ENCODE data around the gene SLC16A5.
A peak's percentile ranks its signal among the peaks of the same experiment; 100 is the strongest.

SLC16A5 gene

DNA sequence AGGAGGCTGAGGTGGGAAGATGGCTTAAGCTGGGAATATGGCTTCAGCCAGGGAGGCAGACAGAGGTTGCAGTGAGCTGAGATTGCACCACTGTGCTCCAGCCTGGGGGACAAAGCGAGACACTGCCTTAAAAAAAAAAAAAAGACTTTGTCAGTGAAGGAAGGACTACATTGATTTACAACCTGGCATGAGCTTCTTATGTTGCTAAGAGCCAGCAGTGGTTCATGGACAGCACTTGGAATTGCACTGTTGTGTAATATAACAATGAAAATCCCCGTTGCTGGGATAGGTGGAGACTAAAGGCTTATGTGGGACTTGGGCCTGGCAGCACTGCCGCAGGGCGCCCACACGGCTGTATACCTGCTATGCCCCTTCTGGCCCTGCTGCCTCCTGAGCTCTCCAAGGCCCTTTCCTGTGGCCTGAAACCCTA is 14.1 kb upstream of the SLC16A5 start:
- FAIRE-seq, result no peak
- DNase-seq (ENCODE audit: insufficient read length, low spot score), result no peak

DNA sequence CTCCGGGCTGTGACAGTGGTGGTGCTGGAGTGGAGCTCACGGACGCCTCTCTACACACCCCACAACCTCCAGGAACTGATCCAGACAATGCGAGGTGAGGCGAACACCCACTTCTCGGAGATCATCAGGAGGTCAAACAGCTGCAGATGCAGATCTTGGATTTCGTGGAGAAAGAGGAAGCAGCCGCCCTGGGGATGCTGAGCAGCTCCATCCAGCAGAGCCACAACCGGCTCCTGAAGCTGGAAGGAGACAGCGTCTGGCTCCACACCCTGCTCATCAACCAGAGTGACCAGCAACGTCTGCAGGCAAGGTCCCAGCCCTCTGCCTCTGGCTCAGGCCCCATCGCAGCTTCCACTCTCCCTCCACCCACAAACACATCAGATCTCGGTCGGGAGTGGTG is 13.2 kb upstream of the SLC16A5 start:
- DNase-seq (ENCODE audit: insufficient read length, low spot score) (no peak), FAIRE-seq (no peak)
- TF ChIP-seq POU2F2 (IDR thresholded peaks at IDR 0.05; ENCODE audit: low read depth, low read length), result no peak
- no peak for TF ChIP-seq TAF1 (IDR thresholded peaks at IDR 0.05; ENCODE audit: low read depth, low read length)
- TF ChIP-seq PAX5 (IDR thresholded peaks at IDR 0.05; ENCODE audit: insufficient read depth, low read length, severe bottlenecking), result no peak
- no peak for TF ChIP-seq SPI1 (IDR thresholded peaks at IDR 0.05; ENCODE audit: low read depth, low read length)
- TF ChIP-seq POLR2A (IDR thresholded peaks at IDR 0.05; ENCODE audit: low read depth, low read length), result no peak
- TF ChIP-seq POLR2AphosphoS5 (IDR thresholded peaks at IDR 0.05; ENCODE audit: low read depth, low read length), result no peak

More for the DNA sequence above, 14.1 kb upstream of the SLC16A5 start:
- no peak for TF ChIP-seq SPI1 (IDR thresholded peaks at IDR 0.05; ENCODE audit: low read depth, low read length)
- TF ChIP-seq POU2F2 (IDR thresholded peaks at IDR 0.05; ENCODE audit: low read depth, low read length), result no peak
- no peak for TF ChIP-seq PAX5 (IDR thresholded peaks at IDR 0.05; ENCODE audit: insufficient read depth, low read length, severe bottlenecking)
- no peak for TF ChIP-seq TAF1 (IDR thresholded peaks at IDR 0.05; ENCODE audit: low read depth, low read length)
- no peak for TF ChIP-seq POLR2AphosphoS5 (IDR thresholded peaks at IDR 0.05; ENCODE audit: low read depth, low read length)
- no peak for TF ChIP-seq POLR2A (IDR thresholded peaks at IDR 0.05; ENCODE audit: low read depth, low read length)

DNA sequence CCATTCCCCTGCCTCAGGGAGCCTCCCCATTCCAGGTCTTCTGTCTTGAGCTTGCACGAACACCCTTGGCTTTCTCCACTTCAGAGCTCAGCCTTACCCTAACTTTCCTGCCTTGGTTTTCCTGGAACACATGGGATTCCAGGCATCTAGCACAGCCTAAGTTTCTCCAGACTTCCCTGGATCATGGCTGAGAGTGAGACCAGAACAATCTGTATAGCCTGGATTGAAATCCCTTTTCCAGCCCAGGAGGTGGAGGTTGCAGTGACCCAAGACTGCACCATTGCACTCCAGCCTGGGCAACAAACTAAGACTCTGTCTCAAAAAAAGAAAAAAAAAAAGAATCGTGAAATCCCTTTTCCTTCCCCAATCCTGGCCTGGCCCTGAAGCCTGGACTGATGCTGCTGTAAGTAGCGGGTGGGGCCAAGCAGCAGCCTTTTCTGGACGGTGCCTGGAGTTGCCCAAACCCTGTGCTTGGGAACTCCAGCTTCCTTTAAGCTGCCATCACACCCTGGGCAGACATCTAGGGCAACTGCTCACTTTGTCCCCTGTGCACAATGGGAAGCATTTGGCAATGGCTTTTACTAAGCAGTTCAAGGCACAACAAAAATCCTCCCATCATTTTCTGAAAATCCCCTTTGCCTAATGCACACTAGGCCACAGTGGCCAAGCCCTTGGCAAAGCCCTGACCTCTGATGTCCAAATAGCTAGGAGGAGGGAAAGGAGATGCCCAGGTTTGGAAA is 12.0 kb upstream of the SLC16A5 start:
- TF ChIP-seq PAX5 (IDR thresholded peaks at IDR 0.05; ENCODE audit: insufficient read depth, low read length, severe bottlenecking) (no peak), POU2F2 (IDR thresholded peaks at IDR 0.05; ENCODE audit: low read depth, low read length) (no peak), POLR2AphosphoS5 (IDR thresholded peaks at IDR 0.05; ENCODE audit: low read depth, low read length) (no peak)
- DNase-seq (ENCODE audit: insufficient read length, low spot score) (no peak), FAIRE-seq (no peak)

DNA sequence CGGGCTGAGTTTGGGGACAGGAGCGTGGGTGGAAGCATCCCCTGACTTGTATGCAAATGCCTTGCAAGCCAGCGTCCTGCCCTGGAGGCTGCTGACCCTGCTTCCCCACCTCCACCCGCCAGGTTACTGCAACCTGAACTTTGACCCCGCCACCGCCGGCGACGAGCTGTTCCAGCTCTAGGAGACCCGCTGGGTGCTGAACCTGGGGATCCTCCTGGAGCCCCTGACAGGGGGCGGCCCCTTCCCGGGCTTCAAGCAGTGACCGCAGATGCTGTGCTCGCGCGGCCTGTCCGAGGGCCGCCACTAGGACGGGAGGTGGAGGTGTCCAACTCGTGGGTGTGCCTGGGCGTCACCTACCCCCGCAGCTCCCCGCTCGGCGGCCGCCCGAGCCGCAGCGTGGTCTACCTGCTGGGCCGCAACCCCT is 10.7 kb upstream of the SLC16A5 start:
- peak; percentile 28 for FAIRE-seq
- no peak for DNase-seq (ENCODE audit: insufficient read length, low spot score)
- TF ChIP-seq POU2F2 (IDR thresholded peaks at IDR 0.05; ENCODE audit: low read depth, low read length) (peak; percentile 80; the same call in 1 of the 2 replicates), TAF1 (IDR thresholded peaks at IDR 0.05; ENCODE audit: low read depth, low read length) (no peak), POLR2A (IDR thresholded peaks at IDR 0.05; ENCODE audit: low read depth, low read length) (no peak)

DNA sequence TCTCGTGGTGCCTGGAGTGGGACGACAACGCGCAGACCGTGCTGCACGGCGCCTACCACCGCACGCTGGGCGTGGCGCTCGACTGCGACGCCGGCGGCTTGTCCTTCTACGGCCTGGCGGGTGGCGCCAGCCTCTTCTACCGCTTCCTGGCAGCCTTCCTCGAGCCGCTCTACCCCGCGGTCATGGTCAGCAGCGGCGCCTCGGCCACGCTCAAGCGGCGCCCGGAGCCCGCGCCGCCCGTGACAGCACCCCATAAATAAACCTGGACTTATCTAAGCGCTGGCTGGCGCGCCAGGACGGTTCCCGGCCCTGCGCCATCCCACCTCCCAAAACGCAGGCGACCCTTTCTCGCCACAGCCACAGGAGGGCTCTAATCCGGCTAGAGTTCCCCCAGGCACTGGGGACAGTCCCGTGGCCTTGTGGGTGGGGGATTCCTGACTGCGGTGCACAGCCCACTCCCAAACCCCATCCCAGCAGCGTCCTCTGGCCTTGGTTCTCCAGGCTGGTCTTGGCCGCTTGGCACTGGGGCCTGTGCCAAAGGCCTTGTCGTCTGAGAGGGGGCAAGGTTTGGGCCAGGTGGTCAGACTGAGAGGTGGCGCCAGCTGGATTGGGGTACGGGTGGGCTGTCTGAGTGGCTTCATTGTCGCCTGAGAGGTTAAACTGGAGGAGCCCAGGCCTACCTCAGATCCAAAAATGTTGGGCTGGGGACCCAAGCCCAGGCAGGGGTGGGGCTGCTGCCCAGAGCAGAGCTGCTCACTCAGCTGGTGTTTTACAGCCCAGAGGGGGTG is 10.1 kb upstream of the SLC16A5 start:
- DNase-seq (ENCODE audit: insufficient read length, low spot score) (peak; percentile 56), FAIRE-seq (peak; percentile 76)
- TF ChIP-seq PAX5 (IDR thresholded peaks at IDR 0.05; ENCODE audit: insufficient read depth, low read length, severe bottlenecking), result no peak
- TF ChIP-seq SPI1 (IDR thresholded peaks at IDR 0.05; ENCODE audit: low read depth, low read length), result no peak
- no peak for TF ChIP-seq POLR2AphosphoS5 (IDR thresholded peaks at IDR 0.05; ENCODE audit: low read depth, low read length)
- no peak; the same call in 1 of the 2 replicates for TF ChIP-seq POLR2A (IDR thresholded peaks at IDR 0.05; ENCODE audit: low read depth, low read length)
- no peak for TF ChIP-seq POU2F2 (IDR thresholded peaks at IDR 0.05; ENCODE audit: low read depth, low read length)
- TF ChIP-seq TAF1 (IDR thresholded peaks at IDR 0.05; ENCODE audit: low read depth, low read length), result no peak

DNA sequence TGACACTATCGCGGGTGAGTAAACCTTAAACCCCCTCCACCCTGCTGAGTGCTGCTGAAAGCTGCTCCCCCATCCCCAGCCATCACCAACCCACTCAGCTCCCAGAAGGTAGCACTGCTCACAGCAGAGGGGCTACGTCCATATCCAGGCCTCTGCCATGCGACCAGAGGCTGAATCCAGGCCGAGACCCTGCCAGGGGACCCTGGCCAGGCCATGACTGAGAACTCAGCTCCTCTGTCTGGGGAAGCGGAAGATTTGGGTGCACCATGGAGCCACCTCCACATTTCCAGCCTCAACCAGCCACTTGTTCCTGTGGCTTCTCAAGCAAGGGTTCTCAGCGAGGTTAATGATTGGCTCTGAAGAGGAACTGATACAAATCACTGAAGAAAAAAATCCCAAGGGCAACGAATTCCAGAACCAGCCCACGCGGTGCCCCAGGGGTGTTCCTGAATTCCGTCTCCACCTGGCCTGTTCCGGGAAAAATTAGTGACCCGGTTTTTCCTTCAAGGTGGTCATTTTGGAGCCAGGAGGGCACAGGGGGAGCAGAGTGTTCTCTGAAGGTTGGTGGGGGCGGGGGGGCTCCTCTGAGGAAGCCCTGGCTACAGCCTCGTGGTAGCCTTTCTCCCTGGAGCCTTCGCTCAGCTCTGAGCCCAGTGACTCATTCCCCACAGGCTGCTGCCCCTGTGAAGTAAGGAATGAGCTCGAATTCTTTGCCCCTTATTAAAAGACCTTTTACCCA is 9.3 kb upstream of the SLC16A5 start:
- peak; percentile 45 for FAIRE-seq
- TF ChIP-seq TAF1 (IDR thresholded peaks at IDR 0.05; ENCODE audit: low read depth, low read length) (no peak), SPI1 (IDR thresholded peaks at IDR 0.05; ENCODE audit: low read depth, low read length) (peak; percentile 89), POLR2A (IDR thresholded peaks at IDR 0.05; ENCODE audit: low read depth, low read length) (no peak), POU2F2 (IDR thresholded peaks at IDR 0.05; ENCODE audit: low read depth, low read length) (0 out of 2 replicates have a peak, but pooled peaks have one; percentile 22), PAX5 (IDR thresholded peaks at IDR 0.05; ENCODE audit: insufficient read depth, low read length, severe bottlenecking) (no peak)
- DNase-seq (ENCODE audit: insufficient read length, low spot score), result no peak

DNA sequence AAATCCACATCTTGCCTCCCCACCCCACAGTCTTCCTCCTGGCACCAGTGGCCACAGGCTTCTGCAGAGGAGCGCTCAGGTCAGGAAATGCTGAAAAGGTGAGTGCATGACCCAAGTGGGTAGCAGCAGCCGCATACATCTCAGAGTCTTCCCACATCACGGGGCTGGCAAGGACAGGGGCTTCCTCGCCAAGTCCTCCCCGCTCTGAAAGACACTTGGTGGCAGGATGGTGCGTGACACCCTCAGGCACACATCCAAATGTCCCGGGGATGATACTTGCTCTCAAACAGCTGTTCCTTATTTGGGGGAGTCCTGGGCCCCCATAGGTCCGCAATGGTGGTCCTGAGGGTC is 8.8 kb upstream of the SLC16A5 start:
- FAIRE-seq (no peak), DNase-seq (ENCODE audit: insufficient read length, low spot score) (no peak)
- TF ChIP-seq PAX5 (IDR thresholded peaks at IDR 0.05; ENCODE audit: insufficient read depth, low read length, severe bottlenecking) (no peak), POU2F2 (IDR thresholded peaks at IDR 0.05; ENCODE audit: low read depth, low read length) (no peak), TAF1 (IDR thresholded peaks at IDR 0.05; ENCODE audit: low read depth, low read length) (no peak), SPI1 (IDR thresholded peaks at IDR 0.05; ENCODE audit: low read depth, low read length) (no peak), POLR2AphosphoS5 (IDR thresholded peaks at IDR 0.05; ENCODE audit: low read depth, low read length) (no peak), POLR2A (IDR thresholded peaks at IDR 0.05; ENCODE audit: low read depth, low read length) (no peak)

DNA sequence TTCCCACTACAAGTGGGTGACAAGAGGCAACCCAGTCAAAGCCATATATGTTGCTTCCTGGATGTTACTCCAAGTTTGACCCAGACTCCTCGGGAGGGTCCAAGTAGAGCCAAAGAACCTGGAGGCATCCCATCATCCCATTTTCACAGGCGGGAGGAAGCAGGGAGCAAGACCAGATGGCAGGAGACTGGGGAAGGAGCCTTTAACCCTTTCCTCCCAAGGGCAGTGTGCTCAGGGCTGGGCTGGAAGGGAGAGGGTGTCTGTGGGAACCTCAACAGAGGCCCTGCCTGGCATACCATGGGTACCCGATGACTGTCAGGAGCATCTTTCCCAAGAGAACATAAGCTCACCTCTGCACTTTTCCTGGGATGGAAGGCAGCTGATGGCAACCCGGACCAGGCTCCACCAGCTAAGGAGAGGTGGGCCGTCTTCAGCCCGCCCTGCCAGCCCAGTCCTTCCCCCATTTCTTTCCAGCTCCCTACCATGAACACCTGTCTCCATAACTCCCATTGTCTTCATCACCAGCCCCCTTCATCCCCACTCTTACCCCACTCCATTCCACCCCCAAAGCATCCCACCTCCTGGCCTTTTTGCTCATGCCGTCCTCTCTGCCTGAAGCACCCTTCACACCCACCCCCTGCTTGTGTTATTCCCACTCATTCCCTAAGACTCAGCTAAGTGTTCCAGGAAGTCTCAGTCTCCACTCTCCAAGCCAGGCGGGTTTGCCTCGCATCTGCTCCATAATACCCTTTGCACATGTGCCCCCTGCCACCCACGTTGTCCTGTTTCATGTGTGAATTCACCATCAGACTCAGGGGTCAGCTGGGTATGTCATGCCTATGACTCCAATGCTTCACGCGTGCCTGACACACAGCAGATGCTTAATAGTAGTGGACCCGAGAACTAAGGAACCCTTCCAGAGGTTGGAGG is 5.9 kb upstream of the SLC16A5 start:
- DNase-seq (ENCODE audit: insufficient read length, low spot score) (no peak), FAIRE-seq (no peak)
- no peak for TF ChIP-seq TAF1 (IDR thresholded peaks at IDR 0.05; ENCODE audit: low read depth, low read length)
- no peak for TF ChIP-seq SPI1 (IDR thresholded peaks at IDR 0.05; ENCODE audit: low read depth, low read length)
- no peak for TF ChIP-seq POLR2AphosphoS5 (IDR thresholded peaks at IDR 0.05; ENCODE audit: low read depth, low read length)
- no peak for TF ChIP-seq POLR2A (IDR thresholded peaks at IDR 0.05; ENCODE audit: low read depth, low read length)
- TF ChIP-seq POU2F2 (IDR thresholded peaks at IDR 0.05; ENCODE audit: low read depth, low read length), result no peak
- TF ChIP-seq PAX5 (IDR thresholded peaks at IDR 0.05; ENCODE audit: insufficient read depth, low read length, severe bottlenecking), result no peak
